Esophagus squamous epithelium (tissue), 4 donors: ENCODE data around the gene TSSK3.

Source experiments
- CTCF ChIP-seq, 6 experiments: fragments of 450-650 bp in 4 of 6; fragments of 200-600 bp in 2 of 6; sonication (generic) in 2 of 6; IDR thresholded peaks; one replicate each; pipeline ENCODE4 v1.5.1; 2016 to 2019; ENCODE audit warnings: antibody characterized with exemption in 6 of 6, mild to moderate bottlenecking in 4 of 6, moderate library complexity in 4 of 6
- POLR2A ChIP-seq, 4 donors: fragments of 450-650 bp; IDR thresholded peaks; one replicate each; pipeline ENCODE4 v1.6.1; 2017; ENCODE audit warnings: antibody characterized with exemption in 4 of 4, mild to moderate bottlenecking in 4 of 4, moderate library complexity in 3 of 4

DNA sequence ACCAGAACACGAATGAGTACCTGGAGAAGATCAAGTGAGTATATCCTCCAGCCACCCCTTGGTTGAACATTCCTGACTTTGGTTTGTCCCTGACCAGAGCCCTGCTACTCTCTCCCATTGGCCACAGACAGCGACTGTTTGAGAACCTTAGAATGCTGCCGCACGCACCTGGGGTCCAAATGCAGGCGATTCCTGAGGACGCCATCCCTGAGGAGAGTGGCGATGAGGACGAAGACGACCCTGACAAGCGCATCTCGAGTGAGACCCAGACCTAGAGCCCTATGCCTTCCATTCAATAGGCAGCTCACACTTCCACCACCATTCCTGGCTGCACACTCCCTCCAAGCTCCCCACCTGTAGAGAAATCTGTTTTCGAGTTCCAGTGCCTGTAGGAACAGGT, 30.8 kb upstream of the TSSK3 start:
- TF ChIP-seq CTCF (IDR thresholded peaks at IDR 0.05) (no peak), POLR2A (IDR thresholded peaks at IDR 0.05) (no peak)
